Measurements from ENCODE around the gene MAN2C1. TPM values are rescaled to one million over a fixed set of nuclear protein-coding genes. Genes with fewer than 3 reads are reported as not detected.

Gene MAN2C1
- polyA plus RNA-seq, 3 donors = 32.9 to 453 (median 42.9) TPM

GRCh38 chr15:75358771-75359536 is 9.5 kb downstream of the MAN2C1 start:
- no peak for DNase-seq
- Histone ChIP-seq H3K4me2 (replicated peaks; ENCODE audit: extremely low read depth, low read length, poor library complexity, severe bottlenecking) (no peak overlapping the region), H3K4me3 (replicated peaks in 1 of 3; ENCODE audit: low read depth in 2 of 3, low read length in 3 of 3) (no peak overlapping the region), H3K9ac (ENCODE audit: insufficient read depth, low read length, poor library complexity, severe bottlenecking) (no peak overlapping the region), H2AFZ (ENCODE audit: insufficient read depth, low read depth, low read length, poor library complexity, severe bottlenecking) (no peak overlapping the region), H3K4me1 (ENCODE audit: control insufficient read depth in 1 of 2, insufficient read depth in 2 of 2, low read length in 2 of 2) (no peaks in the 10 kb centered on the region), H3K27ac (ENCODE audit: low read depth in 1 of 2, low read length in 2 of 2) (no peak overlapping the region), H3K27me3 (ENCODE audit: control insufficient read depth in 2 of 2, insufficient read depth in 2 of 2, low read length in 2 of 2) (no peaks in the 10 kb centered on the region), H3K36me3 (replicated peaks in 1 of 2; ENCODE audit: control insufficient read depth in 1 of 2, insufficient read depth in 2 of 2, low read length in 2 of 2) (peaks cover 73 to 97% of the 10 kb centered on the region in 2 donors), H4K20me1 (ENCODE audit: insufficient read depth, low read length) (peaks cover 30% of the 10 kb centered on the region), H3K79me2 (ENCODE audit: insufficient read depth, low read length) (no peaks in the 10 kb centered on the region), H3K9me3 (replicated peaks in 1 of 2; ENCODE audit: control insufficient read depth in 1 of 2, insufficient read depth in 1 of 2, low read length in 2 of 2) (no peaks in the 10 kb centered on the region)
- no peaks in the 10 kb centered on the region for H3K4me1 Mint-ChIP-seq
- H3K27me3 Mint-ChIP-seq (ENCODE audit: low read depth in 3 of 3) = peaks cover 0 to 2% (median 1%) of the 10 kb centered on the region in 3 donors
- H3K9me3 Mint-ChIP-seq = no peaks in the 10 kb centered on the region
- 100% methylated on average over 1 of the region's 10 CpGs for WGBS (ENCODE audit: insufficient coverage)
- H3K27ac Mint-ChIP-seq = no peak overlapping the region
- H3K36me3 Mint-ChIP-seq = peaks cover 60 to 92% of the 10 kb centered on the region in 2 donors
- TF ChIP-seq CTCF (IDR thresholded peaks at IDR 0.05) = no peak
- intact Hi-C loops (cut with micrococcal nuclease) = no loop called here
- H3K4me3 Mint-ChIP-seq = no peak overlapping the region

DNA sequence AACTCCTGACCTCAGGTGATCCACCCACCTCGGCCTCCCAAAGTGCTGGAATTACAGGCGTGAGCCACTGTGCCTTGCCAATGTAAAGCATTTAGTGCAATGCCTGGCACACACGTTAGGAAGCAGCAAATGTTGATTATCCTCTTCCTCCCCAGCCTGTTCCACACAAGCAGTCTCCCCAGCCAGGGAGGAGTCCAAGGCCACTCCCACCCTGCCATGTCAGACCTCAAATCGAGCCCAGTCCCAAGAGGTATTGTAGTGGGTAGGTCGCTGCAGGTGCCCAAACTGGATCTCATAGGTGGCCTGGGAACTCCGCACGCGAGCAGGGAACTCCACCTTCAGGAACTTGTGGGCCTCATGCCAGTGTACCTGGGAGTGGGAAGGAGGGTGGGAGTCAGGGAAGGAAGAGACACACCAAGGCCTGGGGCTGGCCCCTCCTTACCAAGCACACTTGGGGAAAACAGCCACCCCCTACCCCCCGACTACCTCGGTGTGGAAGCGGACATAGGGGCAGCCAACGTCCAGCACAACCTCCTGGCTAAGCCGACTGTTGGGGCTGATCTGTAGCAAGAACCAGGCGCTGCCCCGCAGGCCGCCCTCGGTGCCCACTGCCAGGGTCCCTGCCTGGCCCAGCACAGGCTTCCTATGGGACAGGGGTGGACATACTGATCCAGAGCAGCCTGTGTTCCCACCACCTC is 10.3 kb downstream of the MAN2C1 start:
- no peaks in the 10 kb centered on the region for H3K9me3 ChIP-seq (replicated peaks in 1 of 2; ENCODE audit: control insufficient read depth in 1 of 2, insufficient read depth in 1 of 2, low read length in 2 of 2)
- no peaks in the 10 kb centered on the region for H3K4me1 Mint-ChIP-seq
- H3K9me3 Mint-ChIP-seq = no peaks in the 10 kb centered on the region
- intact Hi-C loops (cut with micrococcal nuclease) = no loop called here
- H3K27me3 ChIP-seq (ENCODE audit: control insufficient read depth in 2 of 2, insufficient read depth in 2 of 2, low read length in 2 of 2) = no peaks in the 10 kb centered on the region
- H3K79me2 ChIP-seq (ENCODE audit: insufficient read depth, low read length) = no peaks in the 10 kb centered on the region
- no peak overlapping the region for H3K4me2 ChIP-seq (replicated peaks; ENCODE audit: extremely low read depth, low read length, poor library complexity, severe bottlenecking)
- no peak overlapping the region for H3K9ac ChIP-seq (ENCODE audit: insufficient read depth, low read length, poor library complexity, severe bottlenecking)
- H3K4me3 Mint-ChIP-seq = no peak overlapping the region
- H3K27me3 Mint-ChIP-seq (ENCODE audit: low read depth in 3 of 3) = peaks cover 0 to 4% (median 2%) of the 10 kb centered on the region in 3 donors
- H4K20me1 ChIP-seq (ENCODE audit: insufficient read depth, low read length) = peaks cover 24% of the 10 kb centered on the region
- no peak for TF ChIP-seq CTCF (IDR thresholded peaks at IDR 0.05)
- H3K36me3 Mint-ChIP-seq = peaks cover 58 to 89% of the 10 kb centered on the region in 2 donors
- H3K27ac Mint-ChIP-seq = no peak overlapping the region
- WGBS (ENCODE audit: insufficient coverage) = 90% methylated on average over 11 of the region's 17 CpGs
- H3K36me3 ChIP-seq (replicated peaks in 1 of 2; ENCODE audit: control insufficient read depth in 1 of 2, insufficient read depth in 2 of 2, low read length in 2 of 2) = peaks cover 67 to 92% of the 10 kb centered on the region in 2 donors
- H2AFZ ChIP-seq (ENCODE audit: insufficient read depth, low read depth, low read length, poor library complexity, severe bottlenecking) = no peak overlapping the region
- no peak for DNase-seq
- no peaks in the 10 kb centered on the region for H3K4me1 ChIP-seq (ENCODE audit: control insufficient read depth in 1 of 2, insufficient read depth in 2 of 2, low read length in 2 of 2)
- H3K27ac ChIP-seq (ENCODE audit: low read depth in 1 of 2, low read length in 2 of 2) = no peak overlapping the region
- H3K4me3 ChIP-seq (replicated peaks in 1 of 3; ENCODE audit: low read depth in 2 of 3, low read length in 3 of 3) = no peak overlapping the region

Data from CD14-positive monocyte (primary cell).